Mucosa of rectum (tissue), 2 donors: Measurements from ENCODE around the gene MAGEA9.
"Not testable (repeated sequence)": the region's sequence is repeated elsewhere in the genome, so short reads cannot be mapped to it uniquely, and the experiment has no call there.

Experiments used
- H3K27ac ChIP-seq, 2 donors: one replicate each; pipeline ENCODE4 v1.7.0; 2013; ENCODE audit warnings: inconsistent platforms in 2 of 2, low read depth in 2 of 2, low read length in 2 of 2
- H3K27me3 ChIP-seq, 2 donors: one replicate each; pipeline ENCODE4 v1.7.0; 2013; ENCODE audit warnings: low read length in 2 of 2; ENCODE audit not compliant: control insufficient read depth in 2 of 2, insufficient read depth in 2 of 2
- H3K36me3 ChIP-seq, 2 donors: one replicate each; pipeline ENCODE4 v1.7.0; 2013; ENCODE audit warnings: low read length in 2 of 2; ENCODE audit not compliant: control insufficient read depth in 2 of 2, insufficient read depth in 2 of 2
- H3K4me1 ChIP-seq, 2 donors: one replicate each; pipeline ENCODE4 v1.7.0; 2013; ENCODE audit warnings: low read length in 2 of 2, mild to moderate bottlenecking in 1 of 2; ENCODE audit not compliant: control insufficient read depth in 2 of 2, insufficient read depth in 2 of 2
- H3K4me3 ChIP-seq, 2 donors: one replicate each; pipeline ENCODE4 v1.7.0; 2013; ENCODE audit warnings: low read length in 2 of 2
- H3K9ac ChIP-seq, 2 donors: one replicate each; pipeline ENCODE4 v1.7.0; 2013; ENCODE audit warnings: low read length in 2 of 2, low read depth in 1 of 2, mild to moderate bottlenecking in 1 of 2
- H3K9me3 ChIP-seq, 2 donors: one replicate each; pipeline ENCODE4 v1.7.0; 2013; ENCODE audit warnings: low read length in 2 of 2; ENCODE audit not compliant: control insufficient read depth in 2 of 2
- donor health status: healthy.
- donor health status: Normal muscosa, but diverticular disease.

The MAGEA9 gene

GRCh38 chrX:149781727-149782126 is at the start of gene MAGEA9:
Gene MAGEA9 (plus strand): TSS chrX:149781930. CDS start chrX:149786211, 4,281 bp downstream.
- not testable (repeated sequence) for H3K9me3 ChIP-seq, H3K9ac ChIP-seq, H3K4me1 ChIP-seq, H3K27ac ChIP-seq, H3K4me3 ChIP-seq, H3K36me3 ChIP-seq, H3K27me3 ChIP-seq

DNA sequence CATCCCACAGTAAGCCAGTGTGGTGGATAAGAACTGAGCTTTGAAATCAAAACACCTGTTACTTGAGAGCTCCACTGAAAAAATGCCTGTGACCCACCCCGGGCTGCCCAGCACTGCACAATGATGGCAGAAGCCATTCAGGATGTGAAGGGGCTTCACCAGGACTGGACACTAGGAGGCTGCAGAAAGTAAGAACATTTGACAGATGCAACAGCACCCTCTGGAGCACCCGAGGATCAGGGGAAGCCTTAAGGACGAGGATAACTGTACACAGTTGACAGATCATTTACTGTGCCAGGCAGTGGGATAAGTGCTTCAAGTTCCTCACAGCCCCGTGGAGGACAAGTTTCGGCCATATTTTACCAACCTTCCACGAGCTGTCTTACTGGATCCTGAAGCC is 39.5 kb upstream of the MAGEA9 start:
- H3K27ac ChIP-seq, H3K4me1 ChIP-seq, H3K36me3 ChIP-seq, H3K4me3 ChIP-seq, H3K27me3 ChIP-seq, H3K9me3 ChIP-seq, H3K9ac ChIP-seq: not testable (repeated sequence)

DNA sequence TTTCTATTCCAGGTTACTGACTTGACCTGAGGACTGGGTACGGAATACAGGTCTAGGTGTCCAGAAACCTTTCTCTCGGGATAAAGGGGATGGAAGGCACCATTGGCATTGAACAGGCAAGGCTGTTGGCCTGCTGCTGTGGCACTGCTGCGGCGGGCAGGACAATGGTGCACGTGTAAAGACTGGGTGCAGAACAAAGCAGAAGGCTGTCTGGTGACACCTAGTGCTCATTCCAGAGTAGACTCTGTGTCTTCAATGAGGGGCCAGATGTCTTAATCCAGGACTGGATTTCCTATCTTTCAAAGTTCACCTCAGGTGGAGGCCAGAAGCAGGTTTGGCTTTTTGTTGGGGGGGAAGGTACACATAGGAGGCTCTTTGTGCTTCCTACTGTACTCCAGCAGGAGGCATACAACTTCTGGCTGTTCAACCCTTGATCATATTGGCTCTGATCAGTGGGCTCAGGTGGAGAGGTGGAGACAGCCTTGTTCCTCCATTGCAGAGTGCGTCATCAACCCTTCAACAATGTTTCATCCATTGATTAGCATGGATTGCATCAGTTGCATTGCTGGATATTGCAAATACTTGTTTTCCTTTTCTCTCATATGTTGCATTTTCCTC is 35.2 kb upstream of the MAGEA9 start:
- not testable (repeated sequence) for H3K4me1 ChIP-seq, H3K4me3 ChIP-seq, H3K9ac ChIP-seq, H3K9me3 ChIP-seq, H3K27me3 ChIP-seq, H3K36me3 ChIP-seq, H3K27ac ChIP-seq

GRCh38 chrX:149757206-149758067 is 24.3 kb upstream of the MAGEA9 start:
- H3K9me3 ChIP-seq, result no peaks in the 10 kb centered on the region
- H3K4me3 ChIP-seq, result no peak overlapping the region
- H3K9ac ChIP-seq, result no peak overlapping the region
- H3K36me3 ChIP-seq, result no peaks in the 10 kb centered on the region
- H3K27me3 ChIP-seq, result peaks cover 0 to 7% of the 10 kb centered on the region in 2 donors
- H3K27ac ChIP-seq, result no peak overlapping the region
- no peaks in the 10 kb centered on the region for H3K4me1 ChIP-seq

DNA sequence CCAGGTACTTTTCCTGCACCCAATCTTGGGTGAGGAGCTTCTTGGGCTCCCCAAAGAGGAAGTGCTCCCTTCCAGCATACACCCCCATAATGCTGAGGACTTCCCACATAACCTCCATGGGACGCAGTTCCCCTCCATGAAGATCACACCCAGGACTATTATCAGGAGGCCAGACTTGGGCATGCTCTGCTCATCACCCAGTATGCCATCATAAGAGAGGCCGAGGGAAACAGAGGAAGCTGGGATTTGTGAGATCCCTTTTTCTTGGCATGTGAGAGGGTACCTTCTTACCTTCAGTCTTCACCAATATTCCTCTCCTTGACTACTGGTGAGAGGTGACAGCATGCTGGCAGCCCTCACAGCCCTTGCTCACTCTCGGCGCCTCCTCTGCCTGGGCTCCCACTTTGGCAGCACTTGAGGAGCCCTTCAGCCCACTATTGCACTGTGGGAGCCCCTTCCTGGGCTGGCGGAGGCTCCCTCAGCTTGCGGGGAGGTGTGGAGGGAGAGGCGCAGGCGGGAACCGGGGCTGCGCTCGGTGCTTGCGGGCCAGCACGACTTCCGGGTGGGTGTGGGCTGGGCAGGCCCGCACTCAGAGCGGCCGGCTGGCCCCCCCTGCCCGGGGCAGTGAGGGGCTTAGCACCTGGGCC is 23.5 kb upstream of the MAGEA9 start:
- no peak overlapping the region for H3K9ac ChIP-seq
- H3K9me3 ChIP-seq, result no peaks in the 10 kb centered on the region
- no peaks in the 10 kb centered on the region for H3K4me1 ChIP-seq
- no peaks in the 10 kb centered on the region for H3K36me3 ChIP-seq
- no peak overlapping the region for H3K27ac ChIP-seq
- no peak overlapping the region for H3K4me3 ChIP-seq
- H3K27me3 ChIP-seq, result peaks cover 0 to 7% of the 10 kb centered on the region in 2 donors

GRCh38 chrX:149758715-149759078 is 23.0 kb upstream of the MAGEA9 start:
- not testable (repeated sequence) for H3K4me3 ChIP-seq, H3K9me3 ChIP-seq, H3K9ac ChIP-seq, H3K27me3 ChIP-seq, H3K4me1 ChIP-seq, H3K36me3 ChIP-seq, H3K27ac ChIP-seq

GRCh38 chrX:149759824-149760223 is 21.9 kb upstream of the MAGEA9 start:
- H3K4me3 ChIP-seq, result no peak overlapping the region
- no peak overlapping the region for H3K27ac ChIP-seq
- no peaks in the 10 kb centered on the region for H3K36me3 ChIP-seq
- peaks cover 0 to 7% of the 10 kb centered on the region in 2 donors for H3K27me3 ChIP-seq
- no peaks in the 10 kb centered on the region for H3K9me3 ChIP-seq
- H3K9ac ChIP-seq, result no peak overlapping the region
- H3K4me1 ChIP-seq, result no peaks in the 10 kb centered on the region

GRCh38 chrX:149760965-149761364 is 20.8 kb upstream of the MAGEA9 start:
- Histone ChIP-seq H3K27me3 (peaks cover 0 to 7% of the 10 kb centered on the region in 2 donors), H3K4me1 (no peaks in the 10 kb centered on the region), H3K9me3 (no peaks in the 10 kb centered on the region), H3K4me3 (no peak overlapping the region), H3K27ac (no peak overlapping the region), H3K9ac (no peak overlapping the region), H3K36me3 (no peaks in the 10 kb centered on the region)

- not testable (repeated sequence) for H3K4me3 ChIP-seq, H3K9me3 ChIP-seq, H3K27me3 ChIP-seq, H3K36me3 ChIP-seq, H3K9ac ChIP-seq, H3K4me1 ChIP-seq, H3K27ac ChIP-seq
These were observed 19.7 kb upstream of the MAGEA9 start for GRCh38 chrX:149761858-149762674.
